Epithelial cell of esophagus (primary cell): ENCODE data around the gene C1QTNF7.

Experiments
- DNase-seq: peaks from one replicate; pipeline ENCODE4 v3.0.0; 2010; ENCODE audit warnings: low read depth
- H3K4me3 ChIP-seq: 2 replicates; pipeline ENCODE4 v1.5.1; 2011; ENCODE audit warnings: mild to moderate bottlenecking, low read length, control low read depth
- CTCF ChIP-seq: IDR thresholded peaks from 2 replicates; pipeline ENCODE4 v1.5.1; 2011; ENCODE audit warnings: low read depth, mild to moderate bottlenecking, low read length, control low read depth, inconsistent platforms; ENCODE audit not compliant: insufficient read depth; ENCODE audit errors: missing control alignments

Gene C1QTNF7

GRCh38 chr4:15420642-15421041 lies 7.2 kb upstream of the C1QTNF7 start:
- no peak overlapping the region for H3K4me3 ChIP-seq
- DNase-seq: peak; percentile 77
- no peak for TF ChIP-seq CTCF

- no peak overlapping the region for H3K4me3 ChIP-seq
- TF ChIP-seq CTCF: no peak
- DNase-seq: no peak
Observed at GRCh38 chr4:15423285-15423711, 4.5 kb upstream of the C1QTNF7 start.

- TF ChIP-seq CTCF: no peak
- peak; percentile 91 for DNase-seq
- no peak overlapping the region for H3K4me3 ChIP-seq
Observed at GRCh38 chr4:15425520-15425919, 2.3 kb upstream of the C1QTNF7 start.

GRCh38 chr4:15427161-15427560 lies 672 bp upstream of the C1QTNF7 start:
- H3K4me3 ChIP-seq: no peak overlapping the region
- peak; percentile 48 for DNase-seq
- no peak for TF ChIP-seq CTCF

- no peak overlapping the region for H3K4me3 ChIP-seq
- DNase-seq: peak; percentile 44
- no peak for TF ChIP-seq CTCF
Observed at GRCh38 chr4:15428611-15429010, 778 bp downstream of the C1QTNF7 start.

GRCh38 chr4:15434091-15434490 lies 6.3 kb downstream of the C1QTNF7 start:
- no peak overlapping the region for H3K4me3 ChIP-seq
- no peak for DNase-seq
- TF ChIP-seq CTCF: no peak

GRCh38 chr4:15434676-15435075 lies 6.8 kb downstream of the C1QTNF7 start:
- TF ChIP-seq CTCF: no peak
- no peak for DNase-seq
- no peak overlapping the region for H3K4me3 ChIP-seq
